Measurements from ENCODE around the gene ADGRG6.

- TF ChIP-seq CTCF (conservative IDR thresholded peaks at IDR 0.05): no peak
- TF ChIP-seq EZH2 (IDR thresholded peaks at IDR 0.05; ENCODE audit: low read depth): no peak
Measured at GRCh38 chr6:142398353-142398752, 96.5 kb downstream of the ADGRG6 start.
